Stimulated activated CD4-positive, alpha-beta T cell treated with anti-CD3 and anti-CD28 coated beads, Interleukin-2, amount 100 ng/mL, for 24 hours (primary cell): ENCODE data around the gene WDR70.
A peak's percentile ranks its signal among the peaks of the same experiment; 100 is the strongest.
"Not testable (repeated sequence)": the region's sequence is repeated elsewhere in the genome, so short reads cannot be mapped to it uniquely, and the experiment has no call there.

ENCODE experiments used
- DNase-seq, 2 donors: peaks; one replicate each; pipeline ENCODE4 v3.0.0-alpha.2; 2020

Gene WDR70

DNA sequence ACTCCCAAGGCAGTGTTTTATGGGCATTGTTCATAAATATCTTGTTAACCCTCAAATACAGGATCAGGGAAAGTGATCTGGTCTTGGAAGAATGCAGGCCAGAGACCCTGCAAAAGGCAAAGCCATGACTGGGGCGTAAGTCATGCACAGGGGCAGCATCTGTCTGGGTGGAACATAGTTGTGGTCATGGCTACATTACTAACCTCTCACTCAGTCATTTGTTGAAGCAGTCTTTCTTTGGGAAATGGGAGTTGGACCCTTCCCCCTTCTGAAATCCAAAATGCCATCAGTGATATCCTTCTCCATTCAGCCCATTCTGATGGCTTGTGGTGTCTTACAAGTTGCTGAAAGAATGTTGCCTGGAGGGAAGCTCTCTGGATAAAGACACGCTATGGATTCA, 392.6 kb downstream of the WDR70 start:
- DNase-seq: no peak

GRCh38 chr5:37772255-37772654, 393.1 kb downstream of the WDR70 start:
- DNase-seq: no peak

DNA sequence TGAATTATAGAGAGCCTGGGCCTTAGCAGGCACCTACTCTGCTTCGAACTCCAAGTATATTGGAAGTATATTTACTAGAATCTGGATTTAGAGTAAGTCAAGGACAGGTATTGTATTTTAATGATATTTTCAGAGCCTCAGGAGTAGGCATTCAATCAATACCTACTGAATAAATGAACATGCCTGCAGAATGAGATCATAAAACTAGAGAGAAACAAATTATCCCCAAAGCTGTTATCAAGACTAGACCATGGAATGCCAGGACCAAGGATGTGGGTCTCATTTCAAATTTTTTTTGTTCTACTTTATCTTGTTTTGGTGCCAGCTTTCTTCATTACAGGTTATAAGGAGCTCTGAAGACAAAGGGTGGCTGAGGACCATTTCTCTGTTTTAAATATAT, 394.7 kb downstream of the WDR70 start:
- DNase-seq: no peak

- DNase-seq: peak; percentile 17 to 20
These were observed 395.9 kb downstream of the WDR70 start for GRCh38 chr5:37774912-37775483.

- DNase-seq: no peak
These were observed 397.7 kb downstream of the WDR70 start for GRCh38 chr5:37776826-37777225.

GRCh38 chr5:37777432-37778130, 398.5 kb downstream of the WDR70 start:
- no peak for DNase-seq

- DNase-seq: not testable (repeated sequence)
These were observed 402.3 kb downstream of the WDR70 start for GRCh38 chr5:37781409-37781808.

DNA sequence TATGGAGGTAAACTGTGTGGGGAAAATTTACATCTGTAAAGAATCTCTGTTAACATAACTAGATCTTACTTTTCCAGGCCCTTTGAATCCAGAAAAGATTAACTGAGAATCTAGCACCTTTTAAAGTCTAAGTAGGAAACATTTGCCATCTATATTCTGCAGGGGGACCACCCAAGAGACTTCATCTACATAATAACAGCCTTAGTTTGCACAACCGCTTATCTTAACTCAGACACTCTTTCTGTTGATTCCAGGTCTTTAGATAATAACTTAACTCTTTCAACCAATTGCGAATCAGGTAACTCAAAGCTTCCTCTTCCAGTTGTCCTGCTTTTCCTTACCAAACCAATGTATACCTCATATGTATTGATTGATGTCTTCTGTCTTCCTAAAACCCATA, 407.3 kb downstream of the WDR70 start:
- DNase-seq: no peak

GRCh38 chr5:37786862-37787519, 407.9 kb downstream of the WDR70 start:
- no peak for DNase-seq

GRCh38 chr5:37787742-37788141, 408.6 kb downstream of the WDR70 start:
- DNase-seq: no peak

DNA sequence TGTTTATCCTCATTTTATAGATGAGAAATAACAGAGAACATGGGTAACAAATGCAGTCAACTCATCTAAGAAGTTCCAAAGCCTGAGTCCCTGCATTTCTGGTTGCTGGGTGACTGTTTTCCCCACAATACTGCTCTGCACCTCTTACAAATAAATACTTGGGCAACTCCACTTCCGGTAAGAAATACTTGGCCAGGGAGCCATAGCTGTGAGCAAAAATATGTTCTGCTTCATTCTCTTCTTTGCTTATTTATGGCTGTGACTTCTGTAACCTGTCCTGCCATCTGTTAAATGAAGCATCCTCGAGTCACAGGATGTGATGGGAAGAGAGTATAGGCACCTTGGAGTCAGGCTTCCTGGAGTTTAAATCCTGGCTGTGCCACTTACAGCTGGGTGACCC, 410.9 kb downstream of the WDR70 start:
- no peak for DNase-seq

DNA sequence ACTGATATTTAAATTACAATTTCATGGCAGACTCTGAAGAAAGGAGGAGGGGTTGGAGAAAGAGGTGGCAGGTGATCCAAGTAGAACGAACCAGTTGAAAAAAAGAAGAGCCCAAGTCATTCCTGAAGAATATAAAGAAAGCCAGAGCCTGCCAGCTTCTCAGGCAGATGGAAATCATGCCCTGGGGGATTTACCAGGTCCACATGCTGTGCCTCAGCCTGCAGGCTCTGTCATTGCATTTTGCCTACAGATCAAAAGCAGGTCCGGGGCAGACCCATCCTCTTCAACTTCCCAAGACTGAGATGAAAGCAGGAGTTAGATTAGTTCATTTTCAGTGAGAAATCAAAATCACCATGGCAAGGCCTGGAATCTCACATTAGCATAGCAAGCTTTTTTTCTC, 412.2 kb downstream of the WDR70 start:
- DNase-seq: no peak

DNA sequence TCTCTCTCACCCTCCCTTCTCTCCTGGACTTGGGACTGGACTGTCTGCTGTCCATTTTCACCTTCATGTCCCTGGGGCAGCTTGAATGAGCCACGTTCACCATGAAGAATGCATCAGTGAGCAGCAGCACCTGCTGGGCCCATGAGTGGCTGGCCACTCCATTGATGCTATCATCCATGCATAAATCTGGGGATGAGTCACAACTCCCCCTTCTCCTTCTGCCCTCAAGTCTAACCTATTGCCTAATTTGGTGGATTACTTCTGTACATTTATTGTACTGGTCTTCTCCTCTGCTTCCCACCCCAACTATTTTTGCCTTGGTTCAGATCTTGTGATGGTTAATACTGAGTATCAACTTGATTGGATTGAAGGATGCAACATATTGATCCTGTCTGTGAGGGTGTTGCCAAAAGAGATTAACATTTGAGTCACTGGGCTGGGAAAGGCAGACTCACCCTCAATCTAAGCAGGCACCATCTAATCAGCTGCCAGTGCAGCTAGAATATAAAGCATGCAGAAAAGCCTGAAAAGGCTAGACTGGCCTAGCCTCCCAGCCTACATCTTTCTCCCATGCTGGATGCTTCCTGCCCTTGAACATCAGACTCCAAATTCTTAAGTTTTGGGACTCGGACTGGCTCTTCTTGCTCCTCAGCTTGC, 414.0 kb downstream of the WDR70 start:
- DNase-seq: no peak

DNA sequence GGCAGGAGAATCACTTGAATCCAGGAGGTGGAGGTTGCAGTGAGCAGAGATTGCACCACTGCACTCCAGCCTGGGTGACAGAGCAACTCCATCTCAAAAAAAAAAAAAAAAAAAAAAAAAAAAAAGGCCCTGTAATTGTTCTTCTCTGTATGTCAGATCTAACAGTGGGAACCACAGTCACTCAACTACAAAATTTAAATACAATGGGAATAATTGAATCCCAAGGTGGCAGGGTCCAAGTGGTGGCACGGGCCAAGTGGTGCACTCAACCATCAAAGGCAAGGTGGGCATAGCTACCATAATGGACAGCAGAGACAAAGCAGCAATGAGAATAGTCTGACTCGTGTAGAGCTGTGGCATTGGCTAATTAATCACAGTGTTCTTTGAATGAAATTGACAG, 416.2 kb downstream of the WDR70 start:
- not testable (repeated sequence) for DNase-seq

GRCh38 chr5:37796435-37796834, 417.3 kb downstream of the WDR70 start:
- DNase-seq: not testable (repeated sequence)

GRCh38 chr5:37799865-37800421, 420.8 kb downstream of the WDR70 start:
- DNase-seq: no peak

DNA sequence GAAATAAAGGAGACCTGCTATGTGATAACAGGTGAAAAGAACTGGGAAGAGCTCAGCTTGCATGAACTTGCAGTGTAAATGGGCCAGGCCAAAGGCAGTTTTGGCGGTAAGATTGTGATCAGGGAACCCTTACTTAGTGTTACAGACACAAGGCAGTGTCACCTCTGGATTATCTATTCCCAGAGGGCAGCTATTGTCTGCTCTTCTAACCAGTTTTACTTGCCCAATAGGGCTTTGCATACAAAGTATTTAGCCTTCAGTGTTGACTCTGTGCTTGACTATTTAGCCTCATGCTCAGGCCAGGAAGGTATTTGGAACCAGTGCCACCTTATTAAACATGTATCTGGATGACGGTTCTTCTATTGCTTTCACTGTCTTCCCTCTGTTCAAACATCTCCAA, 422.4 kb downstream of the WDR70 start:
- no peak for DNase-seq
